GM18909 (cell line): ENCODE data around the gene PSMD1.

Experiments used
- ATAC-seq: cut with Tn5 transposase; IDR thresholded peaks from one replicate; pipeline ENCODE4 v1.9.1; 2021; ENCODE audit warnings: mild to moderate bottlenecking; ENCODE audit not compliant: unreplicated experiment, poor library complexity

PSMD1 gene

GRCh38 chr2:231033147-231034132 lies 23.2 kb upstream of the PSMD1 start:
- no peak for ATAC-seq

- no peak for ATAC-seq
Measured at GRCh38 chr2:231034291-231034882, 22.3 kb upstream of the PSMD1 start.

- ATAC-seq, result no peak
Measured at GRCh38 chr2:231036131-231036530, 20.5 kb upstream of the PSMD1 start.

GRCh38 chr2:231036578-231037106 lies 20.0 kb upstream of the PSMD1 start:
- no peak for ATAC-seq

- no peak for ATAC-seq
Measured at GRCh38 chr2:231037202-231037730, 19.4 kb upstream of the PSMD1 start, which contains the start of gene C2orf72. Gene C2orf72 (plus strand): TSS chr2:231037523. CDS start chr2:231037566, 43 bp downstream.

- no peak for ATAC-seq
Measured at GRCh38 chr2:231037731-231038482, 18.8 kb upstream of the PSMD1 start.

- no peak for ATAC-seq
Measured at GRCh38 chr2:231038483-231039293, 18.0 kb upstream of the PSMD1 start.

- ATAC-seq, result no peak
Measured at GRCh38 chr2:231039294-231039664, 17.4 kb upstream of the PSMD1 start.

GRCh38 chr2:231039821-231040364 lies 16.8 kb upstream of the PSMD1 start:
- no peak for ATAC-seq

GRCh38 chr2:231041061-231041689 lies 15.5 kb upstream of the PSMD1 start:
- no peak for ATAC-seq

GRCh38 chr2:231043796-231044195 lies 12.9 kb upstream of the PSMD1 start:
- no peak for ATAC-seq

GRCh38 chr2:231046916-231047273 lies 9.8 kb upstream of the PSMD1 start:
- no peak for ATAC-seq

GRCh38 chr2:231047274-231047922 lies 9.3 kb upstream of the PSMD1 start:
- ATAC-seq, result no peak

GRCh38 chr2:231047923-231048915 lies 8.4 kb upstream of the PSMD1 start:
- no peak for ATAC-seq

GRCh38 chr2:231049286-231050017 lies 7.2 kb upstream of the PSMD1 start:
- no peak for ATAC-seq

GRCh38 chr2:231050018-231050901 lies 6.4 kb upstream of the PSMD1 start:
- ATAC-seq, result no peak
